Measurements from ENCODE around the gene MMP1. TPM values are rescaled to one million over a fixed set of nuclear protein-coding genes. Genes with fewer than 3 reads are reported as not detected.

MMP1 gene
- total and polyA plus RNA-seq, 4 donors, result 0.06 to 0.09 TPM; not detected in 2

DNA sequence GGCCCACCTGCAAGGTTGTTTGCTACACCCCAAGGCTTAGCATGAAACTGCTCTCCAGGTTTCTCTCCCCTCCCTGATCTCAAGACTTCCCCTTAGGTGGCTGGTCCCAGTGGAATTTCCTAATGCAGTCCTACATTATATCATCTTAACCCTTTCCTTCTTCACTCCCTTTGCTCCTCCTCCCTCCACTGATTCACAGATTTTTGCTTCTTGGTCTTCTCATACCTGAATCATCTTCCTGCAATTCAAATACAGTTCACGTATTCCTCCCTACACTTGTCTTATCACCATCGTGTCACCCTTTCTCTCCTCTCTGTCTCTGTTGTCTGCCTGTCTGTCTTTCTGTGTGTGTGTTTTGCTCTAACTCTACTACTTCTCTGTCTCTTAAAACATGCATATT, 34.5 kb downstream of the MMP1 start:
- no peak for DNase-seq (ENCODE audit: low spot score)
- H3K27ac ChIP-seq (ENCODE audit: low read depth in 1 of 2, low read length in 2 of 2), result no peak overlapping the region
- 61% methylated on average over 2 of the region's 2 CpGs for WGBS
- H3K36me3 ChIP-seq (ENCODE audit: control insufficient read depth in 4 of 4, insufficient read depth in 3 of 4, low read depth in 1 of 4, low read length in 3 of 4), result no peaks in the 10 kb centered on the region
- peaks cover 0 to 4% (median 2%) of the 10 kb centered on the region in 4 donors for H3K27me3 ChIP-seq (ENCODE audit: control insufficient read depth in 4 of 4, insufficient read depth in 4 of 4, low read length in 3 of 4)
- H3K9me3 ChIP-seq (ENCODE audit: control insufficient read depth in 4 of 4, low read length in 3 of 4), result no peaks in the 10 kb centered on the region
- no peak overlapping the region for H3K9ac ChIP-seq (ENCODE audit: low read depth in 1 of 2, low read length in 2 of 2)
- TF ChIP-seq FOXA2 (IDR thresholded peaks at IDR 0.05) (no peak), HNF4A (conservative IDR thresholded peaks at IDR 0.05) (no peak), CTCF (IDR thresholded peaks at IDR 0.05; ENCODE audit: low read depth, low read length, missing input control) (no peak), RAD21 (IDR thresholded peaks at IDR 0.05) (no peak), HNF4G (IDR thresholded peaks at IDR 0.05) (no peak), YY1 (IDR thresholded peaks at IDR 0.05) (no peak), TAF1 (conservative IDR thresholded peaks at IDR 0.05) (no peak), NR2F2 (IDR thresholded peaks at IDR 0.05) (no peak), FOXA1 (IDR thresholded peaks at IDR 0.05) (no peak), ATF3 (IDR thresholded peaks at IDR 0.05) (no peak), JUND (IDR thresholded peaks at IDR 0.05) (no peak), EGR1 (IDR thresholded peaks at IDR 0.05; ENCODE audit: low read depth in 2 of 2) (no peak), RXRA (IDR thresholded peaks at IDR 0.05) (no peak), ZBTB33 (IDR thresholded peaks at IDR 0.05) (no peak), REST (IDR thresholded peaks at IDR 0.05) (no peak), SP1 (IDR thresholded peaks at IDR 0.05) (no peak), GABPA (IDR thresholded peaks at IDR 0.05 in 1 of 2, conservative IDR thresholded peaks at IDR 0.05 in 1 of 2) (no peak)
- TF ChIP-seq, protein P1, sequence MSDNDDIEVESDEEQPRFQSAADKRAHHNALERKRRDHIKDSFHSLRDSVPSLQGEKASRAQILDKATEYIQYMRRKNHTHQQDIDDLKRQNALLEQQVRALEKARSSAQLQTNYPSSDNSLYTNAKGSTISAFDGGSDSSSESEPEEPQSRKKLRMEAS (IDR thresholded peaks at IDR 0.05), result no peak
- H3K4me3 ChIP-seq (ENCODE audit: low read depth in 1 of 3, low read length in 3 of 3), result no peak overlapping the region
- H3K4me1 ChIP-seq (ENCODE audit: control insufficient read depth in 4 of 4, insufficient read depth in 4 of 4, low read length in 3 of 4), result no peaks in the 10 kb centered on the region
